G401.6 (cell line): ENCODE measurements around the gene UBE2O.
"Not testable (repeated sequence)": the region's sequence is repeated elsewhere in the genome, so short reads cannot be mapped to it uniquely, and the experiment has no call there.

Experiments used
- FAIRE-seq: peaks from 2 replicates; lab custom pipeline; 2012; peaks lifted over from hg19 to GRCh38; lab: Jason Lieb, UNC

UBE2O gene

DNA sequence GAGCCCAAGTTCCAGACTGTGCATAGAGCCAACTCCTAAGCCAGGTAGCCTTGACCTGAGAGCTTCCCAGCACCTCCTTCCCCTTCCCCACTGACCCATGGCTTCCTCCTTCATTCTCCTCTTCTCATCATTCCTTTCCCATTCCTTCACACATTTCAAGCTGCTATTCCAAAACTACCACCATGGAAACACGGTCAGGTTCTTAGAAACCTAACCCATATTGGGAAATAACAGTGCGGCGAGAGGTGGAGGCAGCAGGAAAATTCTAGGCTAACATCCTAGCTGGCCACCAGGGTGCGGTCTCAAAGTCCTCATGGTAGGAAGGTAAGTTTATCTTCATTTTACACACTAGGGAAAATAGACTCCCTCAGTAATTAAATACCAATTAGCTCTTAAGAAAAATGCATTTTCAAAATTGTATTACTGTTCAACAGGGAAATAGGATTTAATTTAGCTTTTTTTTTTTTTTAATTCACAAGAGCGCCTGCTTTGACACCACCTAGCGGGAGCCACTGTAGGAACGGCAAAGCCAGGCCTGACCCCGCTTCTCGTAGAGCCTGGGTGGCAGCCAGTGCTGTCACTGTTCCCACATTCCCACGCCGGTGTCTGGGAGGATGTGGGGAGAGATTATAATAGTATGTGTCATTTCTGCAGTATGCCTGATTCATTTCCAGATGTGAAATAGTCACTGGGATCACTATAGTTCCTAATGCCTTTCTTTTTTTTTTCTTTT is 82.5 kb downstream of the UBE2O start:
- FAIRE-seq: no peak

DNA sequence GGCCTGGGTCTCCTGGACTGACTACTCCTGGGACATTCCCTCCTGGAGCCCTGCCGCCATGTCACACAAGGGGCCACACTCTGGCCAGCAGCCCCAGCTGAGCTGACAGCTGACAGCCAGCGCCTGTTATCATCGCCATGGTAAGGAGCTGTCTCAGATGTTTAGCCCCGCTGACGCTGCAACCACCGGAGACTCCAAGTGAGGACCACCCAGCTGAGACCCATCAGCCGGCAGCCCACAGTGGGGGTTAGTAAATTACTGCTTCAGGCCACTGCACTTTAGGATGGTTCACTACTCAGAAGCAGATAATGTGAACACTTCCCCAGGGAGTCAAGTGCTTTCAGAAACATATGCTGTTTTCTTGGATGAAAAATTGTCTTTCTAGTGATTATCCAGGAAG is 83.1 kb downstream of the UBE2O start:
- FAIRE-seq: no peak

DNA sequence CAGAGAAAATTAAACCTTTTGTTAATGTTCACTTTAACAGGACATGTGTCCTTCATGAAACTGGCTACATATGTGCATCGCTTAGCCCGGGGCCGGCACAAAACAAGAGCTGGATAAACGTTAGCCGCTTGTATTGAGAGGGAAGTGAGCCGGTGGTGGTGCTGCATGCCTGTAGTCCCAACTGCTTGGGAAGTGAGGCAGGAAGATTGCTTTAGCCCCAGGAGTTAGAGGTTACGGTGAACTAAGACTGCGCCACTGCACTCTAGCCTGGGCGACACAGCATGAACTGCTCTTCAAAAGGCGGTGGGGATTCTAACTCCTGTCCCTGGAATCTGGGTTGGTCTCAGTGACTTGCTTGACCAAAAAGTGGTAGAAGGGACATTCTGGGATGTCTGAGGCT is 83.6 kb downstream of the UBE2O start:
- FAIRE-seq: no peak

DNA sequence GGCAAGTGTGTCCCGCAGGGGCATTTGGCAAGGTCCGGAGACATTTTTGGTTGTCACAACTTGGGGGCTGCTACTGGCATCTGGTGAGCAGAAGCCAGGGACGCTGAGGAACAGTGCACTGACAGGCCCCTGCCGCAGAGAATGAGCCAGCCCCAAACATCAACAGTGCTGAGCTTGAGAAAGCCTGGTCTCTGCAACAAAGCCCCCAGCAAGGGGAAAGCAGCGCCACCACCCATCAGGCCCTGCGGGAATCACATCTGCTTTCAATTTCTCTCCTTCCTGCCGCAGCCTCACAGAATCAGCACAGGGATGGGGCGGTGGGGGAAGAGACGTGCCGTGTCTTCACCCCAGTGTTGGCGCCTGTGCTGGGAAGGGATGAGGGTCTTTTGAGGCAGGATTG is 84.4 kb downstream of the UBE2O start:
- FAIRE-seq: no peak

DNA sequence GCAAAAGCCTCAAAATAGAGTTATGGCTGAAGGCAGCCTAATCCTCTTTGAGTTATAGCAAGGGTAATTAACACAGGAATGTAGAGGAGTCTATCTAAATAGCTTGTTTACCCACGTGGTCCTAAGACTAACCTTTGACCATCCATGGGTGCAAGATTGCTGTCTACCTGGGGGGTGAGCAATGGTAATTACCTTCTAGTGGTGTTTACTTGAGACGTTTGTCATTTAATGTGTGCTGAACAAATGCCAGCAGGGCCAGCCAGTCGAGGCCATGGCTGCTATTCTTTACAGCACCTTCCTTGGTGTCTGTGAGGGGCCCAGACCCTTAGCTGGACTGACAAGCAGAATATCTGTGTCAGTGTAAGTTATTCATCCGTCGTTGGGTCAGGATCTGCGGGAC is 85.3 kb downstream of the UBE2O start:
- no peak for FAIRE-seq

DNA sequence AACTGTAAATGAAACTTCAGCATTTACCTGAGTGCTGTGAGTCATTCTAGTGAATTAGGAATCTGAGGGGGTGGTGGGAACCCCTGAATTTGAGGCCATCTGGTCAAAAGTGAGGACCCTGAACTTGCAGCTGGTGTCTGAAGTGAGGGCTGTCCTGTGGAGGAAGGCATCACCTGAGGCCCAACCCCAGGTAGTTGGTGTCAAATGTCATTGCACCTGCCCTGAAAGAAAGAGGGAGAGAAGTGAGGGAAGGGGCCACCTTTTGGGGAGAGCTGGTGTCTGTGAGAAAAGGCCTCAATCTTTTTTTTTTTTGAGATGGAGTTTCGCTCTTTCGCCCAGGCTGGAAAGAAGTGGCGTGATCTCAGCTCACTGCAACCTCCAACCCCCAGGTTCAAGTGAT is 86.7 kb downstream of the UBE2O start:
- no peak for FAIRE-seq

DNA sequence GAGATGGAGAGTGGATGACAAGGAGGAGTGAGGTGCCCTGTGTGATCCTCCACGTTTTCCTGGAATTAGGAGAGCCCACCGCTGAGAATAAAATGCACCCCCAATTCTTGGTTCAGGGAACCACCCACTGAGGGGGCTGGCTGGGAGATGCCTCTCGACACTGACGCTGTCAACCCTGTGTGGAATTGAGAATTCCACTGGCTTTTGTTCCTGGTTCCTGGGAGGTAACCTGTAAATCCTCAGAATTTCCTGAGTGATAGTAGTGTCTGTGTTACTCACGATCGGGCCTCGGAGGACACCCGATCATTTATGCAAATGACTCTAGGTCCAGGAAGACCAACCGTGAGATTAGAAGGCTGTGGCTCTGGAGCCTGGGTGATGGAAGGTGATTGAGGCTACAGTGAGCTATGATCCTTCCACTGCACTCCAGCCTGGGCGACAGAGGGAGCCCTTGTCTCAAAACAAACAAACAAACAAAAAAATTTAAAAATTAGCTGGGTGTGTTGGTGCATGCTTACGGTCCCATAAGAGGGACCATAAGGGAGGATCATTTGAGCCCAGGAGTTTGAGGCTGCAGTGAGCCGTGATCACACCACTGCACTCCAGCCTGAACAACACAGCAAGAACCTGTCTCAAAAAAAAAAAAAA is 87.6 kb downstream of the UBE2O start:
- FAIRE-seq: peak; percentile 33

DNA sequence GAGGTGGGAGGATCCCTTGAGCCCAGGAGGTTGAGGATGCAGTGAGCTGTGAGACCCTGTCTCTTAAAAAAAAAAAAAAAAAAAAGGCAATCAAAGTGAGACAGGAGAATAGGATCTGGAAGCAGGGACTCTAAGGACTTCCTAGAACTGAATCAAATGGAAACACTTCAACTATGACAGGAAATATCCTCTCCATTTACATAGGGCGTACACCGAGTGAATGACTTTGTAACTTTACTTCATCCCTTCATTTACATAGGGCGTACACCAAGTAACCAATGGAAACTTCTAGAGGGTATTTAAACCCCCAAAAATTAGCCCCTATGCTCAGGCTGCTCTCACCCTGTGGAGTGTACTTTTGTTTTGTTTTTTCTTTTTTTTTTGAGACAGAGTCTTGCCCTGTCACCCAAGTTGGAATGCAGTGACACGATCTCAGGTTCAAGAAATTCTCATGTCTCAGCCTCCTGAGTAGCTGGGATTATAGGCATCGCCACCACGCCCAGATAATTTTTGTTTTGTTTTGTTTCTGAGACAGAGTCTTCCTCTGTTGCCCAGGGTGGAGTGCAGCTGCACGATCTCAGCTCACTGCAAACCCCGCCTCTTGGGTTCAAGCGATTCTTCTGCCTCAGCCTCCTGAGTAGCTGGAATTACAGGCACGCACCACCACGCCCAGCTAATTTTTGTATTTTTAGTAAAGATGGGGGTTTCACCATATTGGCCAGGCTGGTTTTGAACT is 89.7 kb downstream of the UBE2O start:
- no peak for FAIRE-seq

DNA sequence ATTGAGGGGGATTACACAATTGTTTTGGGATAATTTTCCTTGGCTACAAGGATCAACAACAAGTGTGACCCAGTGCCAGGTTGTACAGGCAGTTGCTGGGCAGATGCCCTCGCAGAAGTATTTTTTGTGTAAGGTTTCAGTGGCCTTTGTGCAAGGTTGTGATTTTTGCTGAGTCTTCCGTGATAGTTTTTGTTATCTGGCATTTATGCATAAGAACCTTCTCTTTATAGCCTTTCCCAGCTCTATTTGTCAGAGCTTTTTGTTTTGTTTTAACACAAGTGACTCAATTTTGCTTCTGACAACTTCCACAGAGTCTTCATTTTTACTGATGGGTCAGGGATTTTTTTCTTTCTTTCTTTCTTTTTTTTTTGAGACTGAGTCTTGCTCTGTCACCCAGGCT is 92.5 kb downstream of the UBE2O start:
- no peak for FAIRE-seq

DNA sequence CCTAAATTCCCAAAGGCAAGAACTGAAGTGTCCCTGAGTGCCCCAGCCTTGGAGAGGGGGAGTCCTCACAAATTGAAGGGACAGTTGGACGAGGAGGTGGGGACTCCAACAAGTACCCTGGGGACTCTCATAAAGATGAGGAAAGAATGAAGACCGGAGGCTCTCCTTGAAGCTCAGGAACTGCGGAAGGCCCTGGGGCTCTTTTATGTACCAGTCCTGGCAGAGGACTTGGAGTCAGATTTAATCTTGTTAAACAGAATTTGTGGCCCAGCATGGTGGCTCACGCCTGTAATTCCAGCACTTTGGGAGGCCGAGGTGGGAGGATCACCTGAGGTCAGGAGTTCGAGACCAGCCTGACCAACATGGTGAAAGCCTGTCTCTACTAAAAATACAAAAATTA is 93.2 kb downstream of the UBE2O start:
- not testable (repeated sequence) for FAIRE-seq

DNA sequence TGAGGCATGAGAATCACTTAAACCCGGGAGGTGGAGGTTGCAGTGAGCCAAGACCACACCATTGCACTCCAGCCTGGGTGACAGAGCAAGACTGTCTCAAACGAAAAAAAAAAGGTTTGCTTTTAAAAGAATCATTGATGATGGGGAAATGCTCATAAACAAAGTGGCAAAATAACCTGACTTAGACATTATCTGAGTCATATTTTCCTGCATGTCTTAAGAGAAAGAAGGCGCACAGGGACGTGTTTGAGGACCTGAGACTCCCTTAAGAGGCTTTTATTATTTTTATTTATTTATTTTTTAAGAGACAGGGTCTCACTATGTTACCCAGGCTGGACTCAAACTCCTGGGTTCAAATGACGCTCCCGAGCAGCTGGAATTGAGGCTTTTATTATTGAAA is 93.6 kb downstream of the UBE2O start:
- FAIRE-seq: no peak

DNA sequence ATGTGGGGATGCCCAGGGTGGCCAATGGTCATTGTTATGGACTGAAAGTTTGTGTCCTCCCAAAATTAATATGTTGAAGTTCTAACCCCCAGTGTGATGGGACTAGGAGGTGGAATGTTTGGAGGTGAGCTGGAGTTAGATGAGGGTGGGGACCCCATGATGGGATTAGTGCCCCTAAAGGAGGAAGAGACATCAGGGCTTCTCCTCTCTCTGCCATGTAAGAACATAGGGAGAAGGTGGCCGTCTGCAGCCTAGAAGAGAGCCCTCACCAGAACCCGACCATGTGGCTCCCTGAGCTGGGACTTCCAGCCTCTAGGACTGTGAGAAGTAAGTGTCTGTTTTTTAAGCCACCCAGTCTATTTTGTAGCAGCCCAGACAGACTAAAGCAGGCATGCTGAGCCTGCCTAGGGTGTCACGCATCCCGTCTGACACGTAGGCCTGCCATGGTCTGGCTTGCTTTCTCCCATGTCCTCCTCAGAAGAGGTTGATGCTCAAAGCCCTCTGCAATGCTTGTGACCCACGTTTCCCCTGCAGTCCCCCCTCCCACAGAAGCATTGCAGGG is 95.3 kb downstream of the UBE2O start:
- FAIRE-seq: no peak

DNA sequence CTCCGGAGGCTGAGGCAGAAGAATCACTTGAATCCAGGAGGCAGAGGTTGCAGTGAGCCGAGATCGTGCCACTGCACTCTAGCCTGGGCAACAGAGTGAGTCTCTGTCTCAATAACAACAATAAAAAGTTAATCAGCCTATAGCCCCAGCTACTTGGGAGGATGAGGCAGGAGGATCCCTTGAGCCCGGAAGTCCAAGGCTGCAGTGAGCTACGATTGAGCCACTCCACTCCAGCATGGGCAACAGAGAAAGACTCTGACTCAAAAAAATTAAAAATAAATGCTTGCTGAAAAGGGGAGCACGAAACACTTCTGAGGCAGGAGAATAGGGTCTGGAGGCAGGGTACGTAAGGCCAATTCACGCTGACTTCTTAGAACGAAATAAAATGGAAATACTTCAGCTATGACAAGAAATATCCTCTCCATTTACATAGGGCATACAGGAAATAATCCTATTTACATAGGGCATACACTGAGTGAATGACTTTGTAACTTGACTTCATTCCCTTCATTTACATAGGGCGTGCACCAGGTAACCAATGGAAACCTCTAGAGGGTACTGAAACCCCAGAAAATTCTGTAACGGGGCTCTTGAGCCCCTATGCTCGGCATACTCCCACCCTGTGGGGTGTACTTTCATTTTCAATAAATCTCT is 96.0 kb downstream of the UBE2O start:
- no peak for FAIRE-seq

DNA sequence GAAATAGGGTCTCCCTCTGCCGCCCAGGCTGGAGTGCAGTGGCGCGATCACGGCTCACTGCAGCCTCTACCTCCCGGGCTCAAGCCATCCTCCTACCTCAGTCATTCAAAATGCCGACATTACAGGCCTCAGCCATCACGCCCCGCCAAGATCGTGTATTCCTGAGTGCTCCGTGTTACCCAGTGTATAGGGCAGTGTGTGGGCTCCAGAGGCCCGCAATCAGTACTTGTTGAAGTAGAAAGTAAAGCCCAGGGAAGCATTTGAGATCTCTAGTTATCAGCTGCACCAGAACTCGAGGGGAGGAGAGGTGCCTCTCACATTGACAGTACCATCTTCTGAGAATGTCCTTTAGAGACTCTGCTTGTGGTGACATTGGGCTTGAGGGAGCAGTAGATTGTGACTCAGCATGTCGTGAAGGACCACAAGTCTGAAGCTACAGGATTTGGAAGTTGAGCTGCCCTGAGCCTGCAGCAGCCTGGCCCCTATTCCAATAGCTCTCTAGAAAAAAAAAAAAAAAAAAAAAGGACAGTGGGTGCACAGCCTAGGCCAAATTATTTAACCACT is 98.1 kb downstream of the UBE2O start:
- no peak for FAIRE-seq

DNA sequence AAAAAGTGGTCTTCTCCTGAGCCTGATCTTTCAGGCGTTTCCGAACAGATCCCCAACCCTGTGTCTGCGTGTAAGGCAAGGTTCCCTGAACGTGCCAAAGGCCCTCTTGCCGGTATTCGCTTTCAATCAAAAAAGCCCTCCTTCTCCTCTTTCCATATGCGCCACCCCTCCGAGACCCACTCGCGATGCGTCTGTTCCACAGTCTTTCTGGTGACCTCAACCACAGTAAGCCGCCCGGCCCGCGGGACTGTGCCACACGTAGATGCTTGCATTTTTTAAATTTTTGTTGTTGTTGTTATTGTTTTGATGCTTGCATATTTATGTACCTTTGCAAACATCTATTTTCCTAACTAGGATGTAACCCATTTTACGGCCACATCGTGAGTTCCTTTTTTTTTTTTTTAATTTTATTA is 98.6 kb downstream of the UBE2O start:
- no peak for FAIRE-seq

DNA sequence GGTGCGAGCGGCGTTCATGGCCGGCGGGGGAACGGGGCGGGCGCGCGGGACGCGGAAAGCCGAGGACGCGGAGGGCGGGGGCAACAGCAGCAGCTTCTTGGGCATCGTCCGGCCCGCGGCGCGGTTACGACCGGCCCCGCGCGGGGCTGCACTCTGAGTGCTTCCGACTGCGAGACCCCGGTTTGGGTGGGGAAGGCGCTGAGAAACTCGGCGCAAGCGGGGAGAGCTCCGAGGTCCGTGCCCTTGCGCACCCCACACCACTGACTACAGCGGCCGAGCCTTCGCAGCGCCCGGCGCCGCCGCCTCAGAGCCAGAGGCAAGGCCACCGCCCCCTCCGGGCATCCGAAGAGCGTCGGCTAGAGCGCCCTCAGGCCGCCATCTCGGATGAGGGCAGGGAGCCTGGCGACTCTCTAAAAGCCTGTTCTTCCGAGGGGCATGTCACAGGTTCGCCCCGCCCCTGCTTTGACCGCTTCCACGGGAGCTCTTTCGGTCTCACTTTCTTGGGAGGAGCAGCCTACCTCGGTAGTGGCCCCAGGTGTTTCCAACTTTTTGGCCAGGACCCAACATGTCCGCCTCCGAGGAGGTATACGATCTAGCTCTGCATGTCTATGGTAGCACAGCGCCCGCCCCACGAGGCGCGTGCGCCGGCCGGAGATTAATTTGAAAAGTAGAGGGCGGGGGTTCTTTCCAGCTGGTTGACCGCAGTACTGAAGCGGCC is 99.2 kb downstream of the UBE2O start, which contains the start of gene PRPSAP1:
Gene PRPSAP1 (minus strand): TSS at position 318 of the 718 bp plus-strand sequence. CDS start 213 bp downstream, at position 105.
- peak; percentile 67 for FAIRE-seq

DNA sequence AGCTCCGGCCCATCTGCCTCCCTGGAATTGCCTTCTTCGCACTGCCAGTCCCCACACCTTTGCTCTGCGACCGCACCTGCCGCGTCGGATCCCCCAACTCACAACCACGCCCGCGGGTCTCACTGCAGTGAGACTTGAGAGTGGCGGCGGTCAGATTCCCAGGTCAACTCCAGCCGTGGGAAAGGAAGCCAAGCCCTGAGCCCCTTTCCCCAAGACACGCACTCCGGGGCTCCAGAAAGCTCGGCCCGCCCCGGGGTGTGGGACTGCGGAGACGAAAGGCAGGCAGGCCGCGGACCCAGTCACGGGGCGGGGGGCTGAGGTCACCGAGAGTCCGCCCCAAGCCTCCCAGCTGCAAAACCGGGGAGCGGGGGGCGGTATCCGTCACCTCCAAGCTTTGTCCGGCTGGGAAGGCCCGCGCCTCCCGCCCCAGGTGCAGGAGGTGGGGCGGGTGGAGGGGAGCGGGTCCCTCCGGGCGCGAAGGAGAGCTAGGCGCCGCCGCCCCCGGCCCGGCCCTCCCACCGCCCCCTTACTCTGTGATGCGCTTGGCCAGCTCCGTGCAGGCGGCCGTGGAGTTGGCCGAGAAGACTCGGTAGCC is 99.9 kb downstream of the UBE2O start:
- FAIRE-seq: no peak

DNA sequence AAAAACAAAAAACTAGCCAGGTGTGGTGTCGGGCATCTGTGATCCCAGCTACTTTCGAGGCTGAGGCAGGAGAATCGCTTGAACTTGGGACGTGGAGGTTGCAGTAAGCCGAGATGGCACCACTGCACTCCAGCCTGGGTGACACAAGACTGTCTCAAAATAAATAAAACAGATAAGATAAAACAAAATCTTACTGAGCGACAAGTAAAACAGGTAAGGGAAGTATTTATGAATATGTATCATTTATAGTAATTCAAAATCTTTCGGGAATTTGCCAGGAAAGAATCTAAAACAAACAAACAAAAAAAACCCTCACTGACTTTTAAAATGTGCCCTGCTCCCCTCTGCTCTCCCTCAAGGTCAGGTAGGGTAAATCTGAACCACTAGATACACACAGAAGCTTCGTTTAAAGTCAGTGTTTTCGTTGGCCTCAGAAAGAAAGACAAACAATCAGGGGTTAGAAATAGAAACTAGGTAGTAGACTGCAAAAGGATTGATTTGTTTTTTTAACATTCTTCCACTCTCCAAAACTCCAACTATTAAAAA is 101.4 kb downstream of the UBE2O start:
- FAIRE-seq: no peak

DNA sequence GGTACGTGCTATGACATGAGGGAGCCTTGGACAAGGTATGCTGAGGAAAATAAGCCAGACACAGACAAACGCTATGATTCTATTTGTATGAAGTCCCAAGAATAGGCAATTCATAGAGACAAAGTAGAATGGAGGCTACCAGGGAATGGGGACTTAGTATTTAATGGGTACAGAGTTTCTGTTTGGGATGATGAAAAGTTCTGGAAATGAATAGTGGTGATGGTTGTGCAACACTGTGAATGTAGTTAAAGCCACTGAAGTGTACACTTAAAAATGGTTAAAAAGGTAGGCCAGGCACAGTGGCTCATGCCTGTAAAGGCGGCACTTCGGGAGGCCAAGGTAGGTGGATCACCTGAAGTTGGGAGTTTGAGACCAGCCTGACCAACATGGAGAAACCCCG is 102.5 kb downstream of the UBE2O start:
- FAIRE-seq: no peak

DNA sequence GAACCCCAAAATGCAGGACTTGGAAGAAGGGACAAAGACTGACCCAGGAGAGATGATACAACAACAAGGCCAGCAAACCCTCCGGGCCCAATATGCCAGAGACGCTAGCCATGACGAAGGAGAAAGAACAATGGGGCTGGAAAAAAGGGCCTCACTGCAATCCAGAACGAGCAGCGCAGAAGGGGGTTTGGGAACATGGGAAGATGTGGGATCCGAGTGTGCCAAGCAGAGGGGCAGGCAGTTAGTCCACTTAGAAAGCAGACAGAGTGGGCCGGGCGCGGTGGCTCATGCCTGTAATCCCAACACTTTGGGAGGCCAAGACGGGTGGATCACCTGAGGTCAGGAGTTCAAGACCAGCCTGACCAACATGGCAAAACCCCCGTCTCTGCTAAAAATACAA is 106.0 kb downstream of the UBE2O start:
- not testable (repeated sequence) for FAIRE-seq
